Measurements from ENCODE around the gene SLC25A28. TPM values are rescaled to one million over a fixed set of nuclear protein-coding genes. Genes with fewer than 3 reads are reported as not detected.
"Not testable (repeated sequence)": the region's sequence is repeated elsewhere in the genome, so short reads cannot be mapped to it uniquely, and the experiment has no call there.

Gene SLC25A28
- total RNA-seq, 1 experiment from 2014 or later, result 36.7 TPM

- no peaks in the 10 kb centered on the region for H3K9me3 ChIP-seq
- CTCF ChIA-PET, result no interaction called here
- intact Hi-C loops (cut with micrococcal nuclease; ENCODE audit: unreplicated experiment), result no loop called here
- Mint-ChIP-seq H3K4me1 (ENCODE audit: low read depth, unreplicated experiment) (peaks cover 6% of the 10 kb centered on the region), H3K9me3 (ENCODE audit: unreplicated experiment) (peaks cover 10% of the 10 kb centered on the region), H3K4me3 (ENCODE audit: unreplicated experiment) (no peak overlapping the region), H3K27ac (ENCODE audit: unreplicated experiment) (no peak overlapping the region), H3K36me3 (ENCODE audit: insufficient read depth, unreplicated experiment) (no peaks in the 10 kb centered on the region), H3K27me3 (ENCODE audit: insufficient read depth, unreplicated experiment) (no peaks in the 10 kb centered on the region)
- BruUV-seq (replicated peaks), result no TSS peak
- H3K27me3 ChIP-seq (replicated peaks; ENCODE audit: control insufficient read depth, insufficient read depth, low read length), result no peaks in the 10 kb centered on the region
- H3K4me1 ChIP-seq, result no peaks in the 10 kb centered on the region
- TF ChIP-seq CTCF (IDR thresholded peaks at IDR 0.05; ENCODE audit: insufficient read depth in 1 of 2, low read depth in 1 of 2, low read length in 1 of 2, severe bottlenecking in 1 of 2, unreplicated experiment in 1 of 2), result no peak
- POLR2A ChIA-PET, result no interaction called here
- DNase-seq, result no peak
- no peaks in the 10 kb centered on the region for H3K36me3 ChIP-seq (ENCODE audit: control insufficient read depth, insufficient read depth, low read length)
- no peak overlapping the region for H3K4me3 ChIP-seq (ENCODE audit: low read depth, low read length)
These were observed 15.4 kb downstream of the SLC25A28 start for GRCh38 chr10:99604862-99605261.

GRCh38 chr10:99598781-99599509 is 21.3 kb downstream of the SLC25A28 start:
- Mint-ChIP-seq H3K36me3 (ENCODE audit: insufficient read depth, unreplicated experiment) (no peaks in the 10 kb centered on the region), H3K9me3 (ENCODE audit: unreplicated experiment) (peaks cover 10% of the 10 kb centered on the region), H3K27ac (ENCODE audit: unreplicated experiment) (no peak overlapping the region), H3K4me3 (ENCODE audit: unreplicated experiment) (no peak overlapping the region), H3K27me3 (ENCODE audit: insufficient read depth, unreplicated experiment) (no peaks in the 10 kb centered on the region), H3K4me1 (ENCODE audit: low read depth, unreplicated experiment) (peaks cover 24% of the 10 kb centered on the region)
- intact Hi-C loops (cut with micrococcal nuclease; ENCODE audit: unreplicated experiment), result no loop called here
- no peak for TF ChIP-seq CTCF (IDR thresholded peaks at IDR 0.05; ENCODE audit: insufficient read depth in 1 of 2, low read depth in 1 of 2, low read length in 1 of 2, severe bottlenecking in 1 of 2, unreplicated experiment in 1 of 2)
- Histone ChIP-seq H3K27me3 (replicated peaks; ENCODE audit: control insufficient read depth, insufficient read depth, low read length) (no peaks in the 10 kb centered on the region), H3K9me3 (no peaks in the 10 kb centered on the region), H3K36me3 (ENCODE audit: control insufficient read depth, insufficient read depth, low read length) (no peaks in the 10 kb centered on the region), H3K4me3 (ENCODE audit: low read depth, low read length) (no peak overlapping the region), H3K4me1 (peaks cover 10% of the 10 kb centered on the region)
- ChIA-PET CTCF (interaction anchor here (0.8 kb wide), 1 partner anchor 14 kb away, joined by 3 read pairs; no protein-coding TSS in a partner anchor), POLR2A (no interaction called here)
- BruUV-seq (replicated peaks), result no TSS peak
- DNase-seq, result no peak

DNA sequence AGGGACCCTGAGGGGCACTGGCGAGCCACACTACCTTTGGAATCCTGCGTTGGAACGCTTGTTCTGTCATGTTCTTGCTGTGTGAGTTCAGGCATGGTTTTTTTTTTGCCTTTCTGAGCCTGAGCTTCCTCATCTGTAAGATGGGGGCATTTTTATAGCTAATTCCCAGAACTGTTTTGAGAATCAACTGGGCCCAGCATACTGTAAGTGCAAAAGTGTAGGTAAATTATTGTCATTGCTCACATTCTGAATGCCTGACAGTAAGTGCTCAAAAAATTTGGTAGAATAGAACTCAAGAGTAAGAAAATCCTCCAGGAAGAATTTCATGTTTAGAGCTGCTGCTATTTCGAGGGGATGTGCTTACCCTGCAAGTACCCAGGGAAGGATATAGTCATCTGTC is 22.2 kb downstream of the SLC25A28 start:
- Mint-ChIP-seq H3K27me3 (ENCODE audit: insufficient read depth, unreplicated experiment) (no peaks in the 10 kb centered on the region), H3K4me1 (ENCODE audit: low read depth, unreplicated experiment) (peaks cover 31% of the 10 kb centered on the region), H3K9me3 (ENCODE audit: unreplicated experiment) (peaks cover 10% of the 10 kb centered on the region), H3K27ac (ENCODE audit: unreplicated experiment) (no peak overlapping the region), H3K4me3 (ENCODE audit: unreplicated experiment) (no peak overlapping the region), H3K36me3 (ENCODE audit: insufficient read depth, unreplicated experiment) (no peaks in the 10 kb centered on the region)
- Histone ChIP-seq H3K9me3 (no peaks in the 10 kb centered on the region), H3K27me3 (replicated peaks; ENCODE audit: control insufficient read depth, insufficient read depth, low read length) (no peaks in the 10 kb centered on the region), H3K36me3 (ENCODE audit: control insufficient read depth, insufficient read depth, low read length) (no peaks in the 10 kb centered on the region), H3K4me3 (ENCODE audit: low read depth, low read length) (no peak overlapping the region), H3K4me1 (peaks cover 18% of the 10 kb centered on the region)
- intact Hi-C loops (cut with micrococcal nuclease; ENCODE audit: unreplicated experiment), result no loop called here
- CTCF ChIA-PET, result no interaction called here
- BruUV-seq (replicated peaks), result no TSS peak
- TF ChIP-seq CTCF (IDR thresholded peaks at IDR 0.05; ENCODE audit: insufficient read depth in 1 of 2, low read depth in 1 of 2, low read length in 1 of 2, severe bottlenecking in 1 of 2, unreplicated experiment in 1 of 2), result no peak
- POLR2A ChIA-PET, result no interaction called here
- DNase-seq, result no peak

DNA sequence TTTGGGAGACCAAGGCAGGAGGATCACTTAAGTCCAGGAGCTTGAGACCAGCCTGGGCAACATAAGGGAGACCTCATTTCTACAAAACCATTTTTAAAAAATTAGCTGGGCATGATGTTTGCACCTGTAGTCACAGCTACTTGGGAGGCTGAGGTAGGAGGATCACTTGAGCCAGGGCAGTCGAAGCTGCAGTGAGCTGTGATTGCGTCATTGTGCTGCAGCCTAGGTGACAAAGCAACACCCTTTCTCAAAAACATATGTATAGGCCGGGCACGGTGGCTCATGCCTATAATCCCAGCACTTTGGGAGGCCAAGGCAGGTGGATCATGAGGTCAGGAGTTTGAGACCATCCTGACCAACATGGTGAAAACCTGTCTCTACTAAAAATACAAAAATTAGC is 23.5 kb downstream of the SLC25A28 start:
- POLR2A ChIA-PET; H3K36me3 ChIP-seq (ENCODE audit: control insufficient read depth, insufficient read depth, low read length); H3K27me3 Mint-ChIP-seq (ENCODE audit: insufficient read depth, unreplicated experiment); H3K27ac Mint-ChIP-seq (ENCODE audit: unreplicated experiment); H3K4me3 Mint-ChIP-seq (ENCODE audit: unreplicated experiment); H3K4me3 ChIP-seq (ENCODE audit: low read depth, low read length); H3K9me3 ChIP-seq; DNase-seq; H3K9me3 Mint-ChIP-seq (ENCODE audit: unreplicated experiment); CTCF ChIA-PET; intact Hi-C loops (cut with micrococcal nuclease; ENCODE audit: unreplicated experiment); H3K36me3 Mint-ChIP-seq (ENCODE audit: insufficient read depth, unreplicated experiment); BruUV-seq (replicated peaks); H3K27me3 ChIP-seq (replicated peaks; ENCODE audit: control insufficient read depth, insufficient read depth, low read length): not testable (repeated sequence)
- H3K4me1 ChIP-seq, result peaks cover 21% of the 10 kb centered on the region
- H3K4me1 Mint-ChIP-seq (ENCODE audit: low read depth, unreplicated experiment), result peaks cover 30% of the 10 kb centered on the region
